Measurements from ENCODE around the gene TULP4.

DNA sequence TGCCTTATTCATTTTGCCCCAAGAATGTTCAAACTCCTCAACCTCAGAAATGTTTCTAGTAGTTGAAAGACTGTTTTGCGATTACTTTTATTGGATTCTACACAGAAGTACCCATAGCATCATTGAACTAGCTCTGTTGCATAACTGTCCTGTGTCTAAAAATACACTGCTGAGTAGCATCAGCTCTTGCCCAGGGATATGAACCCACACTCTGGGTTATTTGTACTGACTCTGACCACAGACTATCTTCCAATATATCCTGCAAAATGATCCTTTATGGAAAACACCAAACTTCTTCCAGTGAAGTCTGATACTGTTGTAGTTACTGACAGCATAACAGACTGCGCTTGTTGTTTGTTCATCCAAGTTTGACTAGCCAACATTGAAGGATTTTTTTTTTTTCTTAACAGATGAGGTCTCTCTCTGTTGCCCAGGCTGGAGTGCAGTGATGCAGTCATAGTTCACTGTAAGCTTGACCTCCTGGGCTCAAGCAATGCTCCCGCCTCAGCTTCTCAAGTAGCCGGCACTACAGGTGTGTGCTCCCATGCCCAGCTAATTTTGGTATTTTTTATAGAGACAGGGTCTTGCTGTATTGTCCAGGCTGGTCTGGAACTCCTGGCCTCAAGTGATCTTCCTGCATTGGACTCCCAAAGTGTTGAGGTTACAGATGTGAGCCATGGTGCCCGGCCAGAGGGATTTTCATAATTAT lies 49.9 kb downstream of the TULP4 start:
- no peak for TF ChIP-seq KDM1A (IDR thresholded peaks at IDR 0.05; ENCODE audit: borderline replicate concordance, low read length)
- no peak for TF ChIP-seq POLR2A (IDR thresholded peaks at IDR 0.05; ENCODE audit: control extremely low read depth in 1 of 2, low read depth in 2 of 2, low read length in 2 of 2)
